ENCODE results near the gene TNS2. TPM values are rescaled to one million over a fixed set of nuclear protein-coding genes. Genes with fewer than 3 reads are reported as not detected.

TNS2 gene
- total and polyA plus RNA-seq, 2 of the 13 experiments (the other 11 are each of a cell fraction or from before 2014, with no cell fraction given): 8.9 to 20.4 TPM

- FAIRE-seq (peak; percentile 30), DNase-seq (ENCODE audit: low spot score) (no peak), ATAC-seq (no peak)
- Histone ChIP-seq H3K4me1 (ENCODE audit: insufficient read depth, low read length) (peaks cover 70% of the 10 kb centered on the region), H3K79me2 (ENCODE audit: insufficient read depth, low read length) (no peaks in the 10 kb centered on the region), H3K9ac (ENCODE audit: insufficient read depth, low read depth, low read length) (no peak overlapping the region), H3K9me3 (ENCODE audit: low read length) (no peaks in the 10 kb centered on the region), H3K36me3 (replicated peaks in 1 of 2; ENCODE audit: control insufficient read depth in 1 of 2, insufficient read depth in 2 of 2, low read length in 2 of 2) (peaks cover 0 to 7% of the 10 kb centered on the region in 2 experiments; a peak in 2 of 5 replicates), H3K27ac (ENCODE audit: extremely low read length, insufficient read depth, low read length) (peak overlapping the region; percentile 89), H2AFZ (ENCODE audit: low read length) (no peak overlapping the region), H4K20me1 (ENCODE audit: insufficient read depth, low read length) (no peaks in the 10 kb centered on the region), H3K4me2 (ENCODE audit: low read depth, low read length) (peak overlapping the region; percentile 92), H3K27me3 (ENCODE audit: control insufficient read depth in 1 of 2, insufficient read depth in 2 of 2, low read length in 2 of 2) (no peaks in the 10 kb centered on the region), H3K4me3 (replicated peaks in 1 of 3; ENCODE audit: insufficient read depth in 1 of 3, low read depth in 2 of 3, low read length in 3 of 3) (peak overlapping the region in 2 of 3 experiments; percentile 39 to 76; a peak in 3 of 6 replicates)
- ChIA-PET CTCF (ENCODE audit: low intra/inter-chr PET ratio, low total read pairs) (no interaction called here), POLR2A (interaction anchor here (3.7 kb wide), 1 partner anchor 44 kb away, joined by 16 read pairs; no protein-coding TSS in a partner anchor)
- intact Hi-C loops (cut with micrococcal nuclease; ENCODE audit: unreplicated experiment) (no loop called here), in situ Hi-C loops (cut with HindIII; ENCODE audit: extremely low pct_ligation_motif_present, low pct_unique_long_range_greater_than_20kb) (no loop called here)
- 60% methylated on average over 8 of the region's 8 CpGs for WGBS (ENCODE audit: low lambda C conversion rate)
- no TSS peak for BruUV-seq (replicated peaks)
- no peak for TF ChIP-seq FOXP1 (IDR thresholded peaks at IDR 0.05)
- TF ChIP-seq FOXP1 (CRISPR knock-in tag; IDR thresholded peaks at IDR 0.05): peak; percentile 28; the same call in 1 of the 2 replicates
- no peak for TF ChIP-seq ZNF639 (CRISPR knock-in tag; conservative IDR thresholded peaks at IDR 0.05)
- no peak for TF ChIP-seq ETV5 (CRISPR knock-in tag; IDR thresholded peaks at IDR 0.05; ENCODE audit: borderline replicate concordance)
- no peak for TF ChIP-seq ZNF460 (CRISPR knock-in tag; IDR thresholded peaks at IDR 0.05; ENCODE audit: borderline replicate concordance)
- no peak for TF ChIP-seq SIX4 (CRISPR knock-in tag; IDR thresholded peaks at IDR 0.05)
- no peak for TF ChIP-seq MAFG (CRISPR knock-in tag; IDR thresholded peaks at IDR 0.05)
- no peak for TF ChIP-seq HHEX (CRISPR knock-in tag; IDR thresholded peaks at IDR 0.05)
- TF ChIP-seq NR2F1 (CRISPR knock-in tag; IDR thresholded peaks at IDR 0.05): peak; percentile 18 to 89; a peak in 2 of 4 replicates
- no peak for TF ChIP-seq HDAC2 (CRISPR knock-in tag; IDR thresholded peaks at IDR 0.05)
- peak; percentile 73; the same call in 1 of the 2 replicates for TF ChIP-seq RXRA (CRISPR knock-in tag; IDR thresholded peaks at IDR 0.05)
- TF ChIP-seq NFE2L2 (IDR thresholded peaks at IDR 0.05; ENCODE audit: low read length): no peak
- no peak for TF ChIP-seq HNRNPUL1 (IDR thresholded peaks at IDR 0.05; ENCODE audit: low read depth, low read length)
- peak; percentile 83 for TF ChIP-seq HNF4A (CRISPR knock-in tag; IDR thresholded peaks at IDR 0.05)
- 0 out of 2 replicates have a peak, but pooled peaks have one; percentile 26 for TF ChIP-seq SP5 (CRISPR knock-in tag; IDR thresholded peaks at IDR 0.05; ENCODE audit: borderline replicate concordance, low read depth)
- no peak for TF ChIP-seq ZNF292 (CRISPR knock-in tag; IDR thresholded peaks at IDR 0.05; ENCODE audit: borderline replicate concordance, low read depth)
- TF ChIP-seq CAMTA2 (CRISPR knock-in tag; IDR thresholded peaks at IDR 0.05; ENCODE audit: borderline replicate concordance): no peak
- TF ChIP-seq ZNF17 (CRISPR knock-in tag; IDR thresholded peaks at IDR 0.05): no peak
- no peak for TF ChIP-seq MAF1 (CRISPR knock-in tag; IDR thresholded peaks at IDR 0.05; ENCODE audit: borderline replicate concordance)
- TF ChIP-seq MED8 (CRISPR knock-in tag; IDR thresholded peaks at IDR 0.05; ENCODE audit: insufficient replicate concordance): no peak
- peak; percentile 81 for TF ChIP-seq NR2C2 (CRISPR knock-in tag; IDR thresholded peaks at IDR 0.05; ENCODE audit: borderline replicate concordance)
- TF ChIP-seq KDM2A (CRISPR knock-in tag; IDR thresholded peaks at IDR 0.05; ENCODE audit: borderline replicate concordance, low read depth): no peak
- no peak for TF ChIP-seq ZNF234 (CRISPR knock-in tag; conservative IDR thresholded peaks at IDR 0.05)
- no peak for TF ChIP-seq ZNF549 (CRISPR knock-in tag; IDR thresholded peaks at IDR 0.05)
- TF ChIP-seq NCOR1 (IDR thresholded peaks at IDR 0.05; ENCODE audit: borderline replicate concordance, low read length): no peak
- no peak for TF ChIP-seq KDM4B (CRISPR knock-in tag; IDR thresholded peaks at IDR 0.05)
- TF ChIP-seq MEF2D (CRISPR knock-in tag; IDR thresholded peaks at IDR 0.05): no peak
Observed at GRCh38 chr12:53105256-53105655, 55.4 kb downstream of the TNS2 start.

All from HepG2 (cell line).